Coronary artery (tissue), 2 donors: ENCODE measurements around the gene SAMD11.

Experiments
- DNase-seq: peaks from one replicate; pipeline ENCODE4 v3.0.0-alpha.2; 2017; ENCODE audit warnings: low spot score
- H3K27ac ChIP-seq, 2 donors: fragments of 200-600 bp; sonication (generic); one replicate each; pipeline ENCODE4 v1.5.1; 2016 to 2019
- H3K4me3 ChIP-seq: fragments of 200-600 bp; sonication (generic); 2 replicates; pipeline ENCODE4 v1.5.1; 2016; ENCODE audit warnings: mild to moderate bottlenecking, moderate library complexity
- TF ChIP-seq, protein P1 (sequence below): fragments of 200-600 bp; sonication (generic); IDR thresholded peaks from one replicate; pipeline ENCODE4 v1.5.1; 2019; ENCODE audit warnings: antibody characterized with exemption

SAMD11 gene

DNA sequence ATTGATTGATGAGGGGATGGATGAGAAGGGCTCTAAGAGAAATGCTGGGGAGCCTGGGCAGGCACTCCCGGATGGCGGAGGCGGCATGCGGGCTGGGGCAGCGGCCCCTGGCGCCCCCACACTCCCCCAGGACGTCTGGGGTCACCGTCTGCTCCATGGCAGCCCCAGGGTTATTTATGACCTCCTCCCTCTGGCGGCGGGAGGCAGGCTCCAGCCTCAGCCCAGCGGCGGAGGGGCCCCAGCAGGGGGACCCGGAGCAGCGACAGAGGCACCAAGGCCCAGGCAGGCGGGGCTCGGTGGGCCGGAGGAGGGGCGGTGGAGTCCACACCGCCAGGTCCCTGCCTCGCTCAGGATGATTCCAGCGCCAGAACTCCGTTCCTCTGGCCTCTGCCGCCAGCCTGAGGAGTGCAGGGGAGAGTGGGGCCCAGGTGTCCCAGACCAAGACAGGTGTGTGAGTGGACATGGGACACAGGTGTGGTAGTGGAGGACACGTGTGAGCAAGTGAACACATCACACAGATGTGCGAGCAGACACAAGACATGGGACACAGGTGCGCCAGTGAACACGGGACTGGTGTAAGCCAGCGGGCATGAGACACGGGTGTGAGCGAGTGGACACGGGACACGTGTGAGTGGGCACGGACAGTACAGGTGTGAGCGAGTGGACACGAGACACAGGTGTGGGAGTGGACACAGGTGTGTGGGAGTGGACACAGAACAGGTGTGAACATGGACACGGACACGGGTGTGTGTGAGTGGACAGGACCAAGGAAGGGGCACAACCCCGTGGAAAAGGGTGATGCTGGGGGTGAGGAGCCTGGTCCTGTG is 2.5 kb upstream of the SAMD11 start:
- H3K27ac ChIP-seq, result no peak overlapping the region
- no peak for DNase-seq
- H3K4me3 ChIP-seq, result peak overlapping the region; percentile 35
- TF ChIP-seq, protein P1, sequence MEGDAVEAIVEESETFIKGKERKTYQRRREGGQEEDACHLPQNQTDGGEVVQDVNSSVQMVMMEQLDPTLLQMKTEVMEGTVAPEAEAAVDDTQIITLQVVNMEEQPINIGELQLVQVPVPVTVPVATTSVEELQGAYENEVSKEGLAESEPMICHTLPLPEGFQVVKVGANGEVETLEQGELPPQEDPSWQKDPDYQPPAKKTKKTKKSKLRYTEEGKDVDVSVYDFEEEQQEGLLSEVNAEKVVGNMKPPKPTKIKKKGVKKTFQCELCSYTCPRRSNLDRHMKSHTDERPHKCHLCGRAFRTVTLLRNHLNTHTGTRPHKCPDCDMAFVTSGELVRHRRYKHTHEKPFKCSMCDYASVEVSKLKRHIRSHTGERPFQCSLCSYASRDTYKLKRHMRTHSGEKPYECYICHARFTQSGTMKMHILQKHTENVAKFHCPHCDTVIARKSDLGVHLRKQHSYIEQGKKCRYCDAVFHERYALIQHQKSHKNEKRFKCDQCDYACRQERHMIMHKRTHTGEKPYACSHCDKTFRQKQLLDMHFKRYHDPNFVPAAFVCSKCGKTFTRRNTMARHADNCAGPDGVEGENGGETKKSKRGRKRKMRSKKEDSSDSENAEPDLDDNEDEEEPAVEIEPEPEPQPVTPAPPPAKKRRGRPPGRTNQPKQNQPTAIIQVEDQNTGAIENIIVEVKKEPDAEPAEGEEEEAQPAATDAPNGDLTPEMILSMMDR, result peak; percentile 59

DNA sequence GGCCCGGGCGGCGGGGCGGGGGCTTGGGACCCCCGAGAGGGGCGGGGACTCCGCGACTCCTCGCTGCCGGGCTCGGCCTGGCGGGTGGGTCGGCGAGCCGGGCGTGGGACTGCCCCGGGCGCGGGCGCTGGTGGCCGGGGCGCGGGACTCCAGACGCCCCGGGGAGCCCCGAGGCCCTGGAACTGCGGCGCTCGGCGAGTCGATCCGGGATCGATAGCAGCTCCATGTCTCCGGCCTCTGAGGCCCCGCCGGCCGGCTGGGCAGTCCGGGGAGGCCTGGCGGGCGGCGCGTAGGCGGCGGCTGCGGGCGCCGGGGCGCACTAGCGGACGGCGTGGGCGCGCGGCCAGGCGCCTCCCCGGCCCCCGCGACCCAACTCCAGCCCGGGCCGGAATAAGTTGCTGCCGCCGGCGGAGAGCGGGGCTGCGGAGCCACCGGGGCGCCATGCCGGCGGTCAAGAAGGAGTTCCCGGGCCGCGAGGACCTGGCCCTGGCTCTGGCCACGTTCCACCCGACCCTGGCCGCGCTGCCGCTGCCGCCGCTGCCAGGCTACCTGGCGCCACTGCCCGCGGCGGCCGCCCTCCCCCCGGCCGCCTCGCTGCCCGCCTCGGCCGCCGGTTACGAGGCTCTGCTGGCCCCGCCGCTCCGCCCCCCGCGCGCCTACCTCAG is 400 bp downstream of the SAMD11 start:
- peak overlapping the region in 1 of 2 donors; percentile 61 for H3K27ac ChIP-seq
- TF ChIP-seq, protein P1, result no peak
- no peak for DNase-seq
- peak overlapping the region; percentile 80 for H3K4me3 ChIP-seq

DNA sequence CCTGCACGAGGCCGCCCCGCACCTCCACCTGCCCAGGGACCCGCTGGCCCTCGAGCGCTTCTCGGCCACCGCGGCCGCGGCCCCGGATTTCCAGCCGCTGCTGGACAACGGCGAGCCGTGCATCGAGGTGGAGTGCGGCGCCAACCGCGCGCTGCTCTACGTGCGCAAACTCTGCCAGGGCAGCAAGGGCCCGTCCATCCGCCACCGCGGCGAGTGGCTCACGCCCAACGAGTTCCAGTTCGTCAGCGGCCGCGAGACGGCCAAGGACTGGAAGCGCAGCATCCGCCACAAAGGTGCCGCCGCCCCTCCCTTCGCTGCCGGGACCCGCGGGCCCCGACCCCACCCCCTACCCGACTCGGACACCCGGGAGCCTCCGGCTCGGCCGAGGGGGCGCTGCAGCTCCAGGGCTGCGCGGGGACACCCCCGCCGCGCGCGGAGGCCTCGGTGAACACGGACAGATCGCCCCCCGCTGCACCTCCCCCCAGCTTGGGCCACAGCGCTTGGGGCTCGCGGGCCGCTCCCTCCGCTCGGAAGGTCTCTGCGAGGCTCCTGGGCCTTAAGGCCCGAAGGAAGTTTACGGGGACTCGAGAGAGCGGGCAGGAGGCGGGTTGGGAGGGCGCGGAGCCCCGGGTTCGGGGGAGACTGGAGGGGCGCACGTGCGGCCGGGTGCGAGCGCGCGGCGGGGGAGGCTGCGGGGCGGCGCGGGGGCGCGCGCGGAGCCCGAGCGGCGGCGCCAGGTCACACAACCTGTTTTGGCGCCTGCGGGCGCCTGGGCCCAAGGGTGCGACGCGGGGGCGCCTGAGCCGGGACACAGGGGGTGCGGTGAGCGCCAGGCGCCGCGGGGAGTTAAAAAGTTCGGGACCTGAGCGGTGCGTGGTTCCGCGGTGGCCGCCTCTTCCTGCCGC is 1.2 kb downstream of the SAMD11 start:
- Histone ChIP-seq H3K4me3 (peak overlapping the region; percentile 80), H3K27ac (peak overlapping the region in 1 of 2 donors; percentile 61)
- no peak for DNase-seq
- TF ChIP-seq, protein P1, result no peak

DNA sequence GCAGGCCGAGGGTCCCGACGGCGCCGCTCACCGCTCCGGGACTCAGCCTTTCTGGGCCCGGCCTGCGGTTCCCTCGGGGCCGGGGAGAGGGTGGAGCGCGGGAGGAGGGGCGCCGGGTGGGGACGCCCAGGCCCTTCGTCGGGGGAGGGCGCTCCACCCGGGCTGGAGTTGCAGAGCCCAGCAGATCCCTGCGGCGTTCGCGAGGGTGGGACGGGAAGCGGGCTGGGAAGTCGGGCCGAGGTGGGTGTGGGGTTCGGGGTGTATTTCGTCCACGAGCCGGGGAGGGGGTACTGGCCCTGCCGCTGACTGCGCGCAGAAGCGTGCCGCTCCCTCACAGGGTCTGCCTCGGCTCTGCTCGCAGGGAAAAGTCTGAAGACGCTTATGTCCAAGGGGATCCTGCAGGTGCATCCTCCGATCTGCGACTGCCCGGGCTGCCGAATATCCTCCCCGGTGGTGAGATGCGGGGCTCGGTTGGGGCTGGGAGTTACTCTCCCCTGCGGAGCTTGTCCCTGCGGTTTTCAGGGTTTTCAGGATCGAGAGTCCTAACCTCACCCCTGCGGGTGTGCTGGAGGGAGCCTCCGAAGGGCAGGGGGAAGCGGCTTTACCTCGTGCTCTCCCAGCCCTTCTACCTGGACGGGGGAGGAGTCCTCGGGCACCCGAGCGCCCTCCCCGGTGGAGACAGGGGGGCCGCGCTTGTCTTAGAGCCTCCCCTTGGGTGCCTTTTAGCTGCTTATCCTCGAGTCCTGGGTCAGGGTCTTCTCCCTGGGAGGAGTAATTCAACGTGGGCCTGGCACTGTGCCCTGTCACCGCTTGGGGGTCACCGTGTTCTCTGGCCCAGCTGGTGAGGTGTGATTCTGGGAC is 2.1 kb downstream of the SAMD11 start:
- Histone ChIP-seq H3K4me3 (peak overlapping the region; percentile 80), H3K27ac (peak overlapping the region in 1 of 2 donors; percentile 61)
- DNase-seq, result no peak
- TF ChIP-seq, protein P1, result no peak

DNA sequence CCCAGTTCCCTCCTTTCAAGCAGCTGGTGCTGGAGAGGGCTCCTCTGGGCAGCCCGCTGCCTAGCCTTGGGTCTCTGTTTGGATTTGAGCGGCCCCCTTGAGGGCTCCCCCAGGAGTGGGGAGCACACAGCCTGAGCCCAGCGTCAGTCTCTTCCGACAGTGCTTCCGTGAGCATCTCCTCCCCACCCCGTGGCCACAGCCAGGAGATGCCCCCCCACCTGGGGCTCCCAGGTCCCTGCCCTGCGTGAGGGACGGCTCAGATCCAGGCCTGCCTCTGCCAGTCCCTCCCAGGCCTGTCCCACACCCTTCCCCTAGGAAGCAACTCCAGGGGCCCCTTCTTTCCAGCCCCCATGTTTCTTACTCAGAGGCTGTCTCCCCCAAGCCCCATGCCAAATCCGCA is 3.5 kb downstream of the SAMD11 start:
- Histone ChIP-seq H3K4me3 (no peak overlapping the region), H3K27ac (no peak overlapping the region)
- TF ChIP-seq, protein P1, result no peak
- DNase-seq, result no peak

DNA sequence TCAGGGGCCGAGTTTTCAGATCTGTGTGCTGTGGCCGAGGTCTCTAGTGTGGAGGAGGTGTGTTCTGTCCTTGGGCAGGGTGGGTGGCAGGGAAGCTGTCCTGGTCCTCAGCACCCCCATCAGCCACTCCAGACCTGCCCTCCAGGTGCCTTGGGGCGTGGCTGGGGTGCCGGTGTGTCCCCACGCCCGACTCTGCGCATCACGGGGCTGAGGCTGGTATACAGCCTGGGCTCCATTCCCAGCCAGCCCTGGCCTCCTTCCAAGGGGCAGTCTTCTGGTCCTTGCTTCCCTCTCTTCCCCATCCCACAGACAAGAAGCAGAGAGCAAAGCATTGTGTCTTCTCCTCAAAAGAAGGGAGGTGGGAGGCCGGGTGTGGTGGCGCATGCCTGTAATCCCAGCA is 4.0 kb downstream of the SAMD11 start:
- TF ChIP-seq, protein P1, result no peak
- Histone ChIP-seq H3K4me3 (no peak overlapping the region), H3K27ac (no peak overlapping the region)
- no peak for DNase-seq
